Activated CD4-positive, alpha-beta T cell treated with anti-CD3 and anti-CD28 coated beads for 36 hours (primary cell): ENCODE results near the gene CFTR. TPM values are rescaled to one million over a fixed set of nuclear protein-coding genes. Genes with fewer than 3 reads are reported as not detected.

ENCODE experiments used
- ATAC-seq: fragments of 200-7000 bp; cut with Tn5 transposase; one replicate; pipeline ENCODE4 v1.10.0; 2021; ENCODE audit warnings: mild to moderate bottlenecking, moderate library complexity
- CTCF ChIA-PET: fragments of 350-600 bp; sonication (Branson Sonifier 250); formaldehyde crosslinking; loops from one replicate; lab custom pipeline; 2021; ENCODE audit warnings: antibody characterized with exemption; lab: Charles Lee
- POLR2A ChIA-PET: fragments of 350-600 bp; sonication (Branson Sonifier 250); formaldehyde crosslinking; loops from one replicate; lab custom pipeline; 2021; ENCODE audit warnings: antibody characterized with exemption, inconsistent platforms; lab: Charles Lee
- DNase-seq: peaks from one replicate; pipeline ENCODE4 v3.0.0-alpha.2; 2020
- H3K27ac Mint-ChIP-seq: one replicate; pipeline ENCODE4 v1.8.0; 2021; ENCODE audit warnings: mixed read lengths
- H3K27me3 Mint-ChIP-seq: one replicate; pipeline ENCODE4 v1.8.0; 2021; ENCODE audit warnings: mixed read lengths
- H3K36me3 Mint-ChIP-seq: one replicate; pipeline ENCODE4 v1.8.0; 2021; ENCODE audit warnings: low read depth, mixed read lengths
- H3K4me1 Mint-ChIP-seq: one replicate; pipeline ENCODE4 v1.8.0; 2021; ENCODE audit warnings: mixed read lengths
- H3K4me3 Mint-ChIP-seq: one replicate; pipeline ENCODE4 v1.8.0; 2021; ENCODE audit warnings: mild to moderate bottlenecking, moderate library complexity, mixed read lengths
- H3K9me3 Mint-ChIP-seq: one replicate; pipeline ENCODE4 v1.8.0; 2021; ENCODE audit warnings: low read depth, mixed read lengths
- intact Hi-C, 2 experiments: fragments of 100-400 bp; cut with DNase I in 1 of 2; cut with micrococcal nuclease in 1 of 2; formaldehyde crosslinking; loops; one replicate each; pipeline versions ENCODE4 v1.14.2 to v1.15.1; 2022 to 2024; cut with DNase I, micrococcal nuclease
- total RNA-seq, 2 experiments: library from RNA; stranded (reverse); gene quantifications; one replicate each; pipeline ENCODE4 v1.2.3, GENCODE V29; 2021

CFTR gene
- total RNA-seq, 2 experiments from 2014 or later, result not detected

DNA sequence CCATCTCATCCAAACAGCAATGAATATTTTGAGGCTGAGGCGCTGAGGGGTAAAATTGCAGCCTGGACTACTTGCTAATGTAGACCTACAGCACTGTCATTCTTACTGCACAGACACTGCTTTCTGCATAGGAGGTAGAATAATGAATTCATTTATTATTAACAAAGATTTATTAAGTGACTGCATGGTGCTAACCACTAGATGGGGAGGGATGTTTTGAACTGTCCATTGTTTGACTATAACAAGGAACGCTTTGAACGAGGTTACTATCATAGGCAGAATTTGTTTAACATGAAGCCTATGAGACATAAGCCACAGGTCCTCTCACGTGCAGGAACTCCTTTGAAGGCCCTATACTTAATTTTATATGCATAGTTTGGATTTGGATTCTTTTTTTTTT, 143.8 kb downstream of the CFTR start:
- Mint-ChIP-seq H3K36me3 (no peaks in the 10 kb centered on the region), H3K27ac (no peak overlapping the region), H3K9me3 (no peaks in the 10 kb centered on the region), H3K27me3 (no peaks in the 10 kb centered on the region), H3K4me3 (no peak overlapping the region), H3K4me1 (no peaks in the 10 kb centered on the region)
- intact Hi-C loops, result no loop called here
- ATAC-seq, result no peak
- CTCF ChIA-PET, result no interaction called here
- no peak for DNase-seq
- POLR2A ChIA-PET, result no interaction called here

GRCh38 chr7:117630501-117630900, 150.7 kb downstream of the CFTR start:
- no peaks in the 10 kb centered on the region for H3K36me3 Mint-ChIP-seq
- ATAC-seq (no peak), DNase-seq (no peak)
- intact Hi-C loops, result no loop called here
- H3K4me1 Mint-ChIP-seq, result no peaks in the 10 kb centered on the region
- CTCF ChIA-PET, result no interaction called here
- H3K27ac Mint-ChIP-seq, result no peak overlapping the region
- POLR2A ChIA-PET, result no interaction called here
- no peaks in the 10 kb centered on the region for H3K27me3 Mint-ChIP-seq
- no peaks in the 10 kb centered on the region for H3K9me3 Mint-ChIP-seq
- no peak overlapping the region for H3K4me3 Mint-ChIP-seq

- Mint-ChIP-seq H3K27me3 (no peaks in the 10 kb centered on the region), H3K4me1 (no peaks in the 10 kb centered on the region), H3K9me3 (no peaks in the 10 kb centered on the region), H3K27ac (no peak overlapping the region), H3K36me3 (no peaks in the 10 kb centered on the region), H3K4me3 (no peak overlapping the region)
- intact Hi-C loops, result no loop called here
- ChIA-PET POLR2A (no interaction called here), CTCF (no interaction called here)
- no peak for ATAC-seq
- no peak for DNase-seq
Observed at GRCh38 chr7:117630907-117631564, 151.2 kb downstream of the CFTR start.

GRCh38 chr7:117631652-117632051, 151.8 kb downstream of the CFTR start:
- CTCF ChIA-PET, result no interaction called here
- Mint-ChIP-seq H3K27ac (no peak overlapping the region), H3K9me3 (no peaks in the 10 kb centered on the region), H3K27me3 (no peaks in the 10 kb centered on the region), H3K36me3 (no peaks in the 10 kb centered on the region), H3K4me3 (no peak overlapping the region), H3K4me1 (no peaks in the 10 kb centered on the region)
- ATAC-seq (no peak), DNase-seq (no peak)
- intact Hi-C loops, result no loop called here
- POLR2A ChIA-PET, result no interaction called here

DNA sequence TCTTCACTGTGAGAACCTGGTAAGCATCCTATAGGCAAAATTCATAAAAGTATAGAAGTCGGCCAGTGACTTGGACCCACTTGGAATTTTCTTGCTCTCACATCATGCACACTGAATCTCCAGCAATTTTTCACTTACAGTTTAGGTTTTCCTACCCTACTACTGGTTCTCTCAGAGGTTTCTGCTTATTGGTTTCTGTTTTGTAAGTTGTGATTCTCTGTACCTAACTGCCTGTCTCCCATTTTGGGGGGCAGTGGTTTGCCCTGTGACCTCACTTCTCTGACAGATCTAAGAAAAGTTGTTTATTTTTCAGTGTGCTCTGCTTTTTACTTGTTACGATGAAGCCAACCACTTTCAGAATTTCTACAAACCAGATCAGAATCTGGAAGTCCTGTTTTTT, 158.1 kb downstream of the CFTR start:
- no peak for ATAC-seq

GRCh38 chr7:117639966-117640365, 160.1 kb downstream of the CFTR start:
- ChIA-PET POLR2A (no interaction called here), CTCF (no interaction called here)
- intact Hi-C loops, result loop anchor here in 1 of 2 experiments (10.0 kb wide), 1 partner anchor 55 kb away; no protein-coding TSS in a partner anchor
- Mint-ChIP-seq H3K9me3 (no peaks in the 10 kb centered on the region), H3K27me3 (no peaks in the 10 kb centered on the region), H3K36me3 (no peaks in the 10 kb centered on the region), H3K4me3 (no peak overlapping the region), H3K27ac (no peak overlapping the region), H3K4me1 (no peaks in the 10 kb centered on the region)
- ATAC-seq (no peak), DNase-seq (no peak)

More for the DNA sequence above, 158.1 kb downstream of the CFTR start:
- no peaks in the 10 kb centered on the region for H3K9me3 Mint-ChIP-seq
- no peak overlapping the region for H3K4me3 Mint-ChIP-seq
- H3K27me3 Mint-ChIP-seq, result no peaks in the 10 kb centered on the region
- H3K36me3 Mint-ChIP-seq, result no peaks in the 10 kb centered on the region
- CTCF ChIA-PET, result interaction anchor here (0.6 kb wide), 1 partner anchor 168 kb away, joined by 3 read pairs; no protein-coding TSS in a partner anchor
- intact Hi-C loops, result no loop called here
- no peaks in the 10 kb centered on the region for H3K4me1 Mint-ChIP-seq
- POLR2A ChIA-PET, result no interaction called here
- no peak overlapping the region for H3K27ac Mint-ChIP-seq
- no peak for DNase-seq

DNA sequence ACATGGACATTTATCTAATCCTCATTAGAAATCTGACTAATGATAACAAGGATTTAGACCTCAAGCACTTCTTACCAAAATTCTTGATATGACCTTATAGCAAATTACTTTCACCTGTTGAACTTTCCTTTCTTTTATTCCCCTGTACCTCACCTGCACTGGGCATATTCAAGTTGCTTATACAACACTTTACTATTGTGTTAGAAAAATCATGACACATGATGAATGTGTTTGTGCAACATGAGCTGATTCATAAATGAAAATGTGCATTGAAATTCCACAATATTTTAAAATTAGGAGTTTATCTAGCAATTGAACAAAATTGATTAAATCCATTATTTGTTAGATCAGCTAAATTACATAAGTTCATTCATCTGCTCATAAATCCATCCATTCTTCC, 160.6 kb downstream of the CFTR start:
- H3K9me3 Mint-ChIP-seq, result no peaks in the 10 kb centered on the region
- intact Hi-C loops, result loop anchor here in 1 of 2 experiments (10.0 kb wide), 1 partner anchor 56 kb away; no protein-coding TSS in a partner anchor
- H3K27ac Mint-ChIP-seq, result no peak overlapping the region
- no peaks in the 10 kb centered on the region for H3K36me3 Mint-ChIP-seq
- CTCF ChIA-PET, result no interaction called here
- no peaks in the 10 kb centered on the region for H3K27me3 Mint-ChIP-seq
- DNase-seq (no peak), ATAC-seq (no peak)
- no peak overlapping the region for H3K4me3 Mint-ChIP-seq
- H3K4me1 Mint-ChIP-seq, result no peaks in the 10 kb centered on the region
- POLR2A ChIA-PET, result no interaction called here

DNA sequence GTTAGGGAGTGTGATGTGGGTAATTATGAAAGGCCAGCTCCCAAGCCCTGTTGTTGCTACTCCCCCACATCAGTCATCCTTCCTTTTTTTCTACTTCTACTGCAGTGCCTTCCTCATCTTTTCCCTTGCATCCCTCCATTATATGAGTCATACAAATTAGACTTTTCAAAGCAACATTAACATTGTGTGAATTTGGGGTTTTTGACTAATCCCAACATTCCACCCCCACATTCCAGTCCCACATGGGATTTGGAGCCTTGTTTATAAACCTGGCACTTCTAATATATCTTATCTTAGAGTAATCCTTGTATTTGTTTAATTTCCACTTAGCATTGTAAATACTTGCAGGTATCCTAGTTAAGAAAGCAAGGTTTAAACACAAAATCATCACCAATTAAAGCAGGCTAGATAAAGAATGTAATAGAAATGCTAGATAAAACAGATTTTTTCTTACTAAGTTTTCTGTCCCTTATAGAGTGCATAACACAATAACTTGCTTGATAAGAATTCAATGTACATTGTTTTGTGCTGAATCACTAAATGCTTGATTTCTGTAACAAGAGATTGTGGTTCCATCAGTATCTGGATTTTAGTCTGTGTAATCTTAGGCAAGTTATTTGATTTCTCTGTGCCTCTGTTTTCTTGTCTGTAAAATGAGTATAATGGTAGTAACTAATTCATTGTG, 165.8 kb downstream of the CFTR start:
- POLR2A ChIA-PET, result no interaction called here

GRCh38 chr7:117648203-117648866, 168.5 kb downstream of the CFTR start:
- peaks cover 3% of the 10 kb centered on the region for H3K9me3 Mint-ChIP-seq
- H3K4me3 Mint-ChIP-seq, result no peak overlapping the region
- H3K36me3 Mint-ChIP-seq, result no peaks in the 10 kb centered on the region
- POLR2A ChIA-PET, result no interaction called here
- no peak for DNase-seq
- peaks cover 3% of the 10 kb centered on the region for H3K27me3 Mint-ChIP-seq
- CTCF ChIA-PET, result no interaction called here
- intact Hi-C loops, result loop anchor here in 1 of 2 experiments (10.0 kb wide), 1 partner anchor 64 kb away; no protein-coding TSS in a partner anchor
- ATAC-seq, result no peak
- no peak overlapping the region for H3K27ac Mint-ChIP-seq
- no peaks in the 10 kb centered on the region for H3K4me1 Mint-ChIP-seq

More for the DNA sequence above, 165.8 kb downstream of the CFTR start:
- H3K27me3 Mint-ChIP-seq, result peaks cover 3% of the 10 kb centered on the region
- H3K4me1 Mint-ChIP-seq, result no peaks in the 10 kb centered on the region
- no peaks in the 10 kb centered on the region for H3K36me3 Mint-ChIP-seq
- ATAC-seq (no peak), DNase-seq (no peak)
- no peak overlapping the region for H3K27ac Mint-ChIP-seq
- no peak overlapping the region for H3K4me3 Mint-ChIP-seq
- H3K9me3 Mint-ChIP-seq, result peaks cover 3% of the 10 kb centered on the region
- CTCF ChIA-PET, result no interaction called here
- intact Hi-C loops, result loop anchor here in 1 of 2 experiments (10.0 kb wide), 1 partner anchor 61 kb away; no protein-coding TSS in a partner anchor

- ChIA-PET POLR2A (no interaction called here), CTCF (no interaction called here)
- peaks cover 3% of the 10 kb centered on the region for H3K9me3 Mint-ChIP-seq
- no peak overlapping the region for H3K4me3 Mint-ChIP-seq
- H3K4me1 Mint-ChIP-seq, result no peaks in the 10 kb centered on the region
- no peak overlapping the region for H3K27ac Mint-ChIP-seq
- DNase-seq, result no peak
- no peaks in the 10 kb centered on the region for H3K36me3 Mint-ChIP-seq
- ATAC-seq, result no peak
- H3K27me3 Mint-ChIP-seq, result peaks cover 3% of the 10 kb centered on the region
- intact Hi-C loops, result no loop called here
Observed at GRCh38 chr7:117652943-117653680, 173.3 kb downstream of the CFTR start.

DNA sequence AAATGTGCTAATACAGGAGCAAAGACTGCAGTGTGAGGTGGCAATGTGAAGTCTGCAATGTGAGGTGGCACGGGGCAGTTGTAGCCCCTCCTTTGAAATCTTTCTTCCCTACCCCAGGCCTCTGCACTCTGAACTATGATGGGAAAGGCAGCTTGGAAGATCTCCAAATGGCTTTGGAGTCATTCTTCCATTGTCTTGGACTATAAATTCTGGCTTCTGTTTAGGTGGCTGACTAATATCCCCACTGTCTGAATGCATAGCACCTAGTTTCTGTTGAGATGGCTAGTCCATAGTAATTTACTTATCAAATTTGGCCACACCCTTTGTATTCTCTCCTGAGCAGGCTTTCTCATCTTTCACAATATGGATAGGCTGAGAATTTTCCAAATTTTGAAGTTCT, 175.0 kb downstream of the CFTR start:
- Mint-ChIP-seq H3K36me3 (no peaks in the 10 kb centered on the region), H3K4me3 (no peak overlapping the region), H3K27ac (no peak overlapping the region), H3K4me1 (no peaks in the 10 kb centered on the region), H3K27me3 (peaks cover 1% of the 10 kb centered on the region), H3K9me3 (peaks cover 2% of the 10 kb centered on the region)
- CTCF ChIA-PET, result no interaction called here
- POLR2A ChIA-PET, result no interaction called here
- intact Hi-C loops, result no loop called here
- no peak for ATAC-seq
- DNase-seq, result no peak
